HG02610 (cell line): ENCODE results near the gene GBA3.

Experiments
- ATAC-seq: cut with Tn5 transposase; IDR thresholded peaks from one replicate; pipeline ENCODE4 v1.9.1; 2021; ENCODE audit warnings: mild to moderate bottlenecking, moderate library complexity; ENCODE audit not compliant: unreplicated experiment

GBA3 gene

GRCh38 chr4:22778547-22779163 is 85.9 kb downstream of the GBA3 start:
- no peak for ATAC-seq

- ATAC-seq, result no peak
Measured at GRCh38 chr4:22780317-22780716, 87.6 kb downstream of the GBA3 start.

DNA sequence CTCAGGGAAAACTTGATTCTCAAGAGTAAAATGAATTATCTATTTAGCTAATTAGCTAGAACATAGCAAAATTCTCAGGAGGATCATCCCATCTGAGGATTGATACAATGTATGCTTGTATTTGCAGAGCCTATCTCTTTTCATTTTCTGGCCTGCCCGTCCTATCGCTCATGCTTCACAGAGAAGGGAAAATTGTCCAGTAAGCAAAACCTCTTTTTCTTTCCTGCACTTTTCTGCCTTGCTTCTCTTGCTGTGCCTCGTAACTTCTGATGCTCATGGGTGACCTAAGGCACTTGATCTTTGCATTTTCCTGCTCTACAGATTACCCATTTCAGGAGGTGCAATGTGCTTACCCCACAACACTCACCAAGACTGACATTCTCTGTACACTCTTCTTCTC is 88.1 kb downstream of the GBA3 start:
- no peak for ATAC-seq

DNA sequence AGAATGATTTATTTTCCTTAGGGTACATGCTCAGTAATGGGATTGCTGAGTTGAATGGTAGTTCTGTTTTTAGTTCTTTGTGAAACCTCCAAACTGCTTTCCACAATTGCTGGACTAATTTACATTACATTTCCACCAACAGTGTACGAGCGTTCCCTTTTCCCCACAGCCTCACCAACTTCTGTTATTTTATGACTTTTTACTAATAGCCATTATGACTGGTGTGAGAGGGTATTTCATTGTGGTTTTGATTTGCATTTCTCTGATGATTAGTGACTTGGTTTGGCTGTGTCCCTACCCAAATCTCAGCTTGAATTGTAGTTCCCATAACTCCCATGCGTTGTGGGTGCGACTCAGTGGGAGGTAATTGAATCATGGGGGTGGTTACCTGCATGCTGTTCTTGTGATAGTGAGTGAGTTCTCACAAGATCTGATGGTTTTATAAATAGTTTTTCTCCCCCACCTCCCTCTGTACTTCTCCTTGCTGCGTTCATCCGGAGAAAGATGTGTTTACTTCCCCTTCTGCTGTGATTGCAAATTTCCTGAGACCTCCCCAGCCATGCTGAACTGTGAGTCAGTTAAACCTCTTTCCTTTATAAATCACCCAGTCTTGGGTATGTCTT is 95.1 kb downstream of the GBA3 start:
- no peak for ATAC-seq

GRCh38 chr4:22790631-22791030 is 97.9 kb downstream of the GBA3 start:
- ATAC-seq, result no peak

DNA sequence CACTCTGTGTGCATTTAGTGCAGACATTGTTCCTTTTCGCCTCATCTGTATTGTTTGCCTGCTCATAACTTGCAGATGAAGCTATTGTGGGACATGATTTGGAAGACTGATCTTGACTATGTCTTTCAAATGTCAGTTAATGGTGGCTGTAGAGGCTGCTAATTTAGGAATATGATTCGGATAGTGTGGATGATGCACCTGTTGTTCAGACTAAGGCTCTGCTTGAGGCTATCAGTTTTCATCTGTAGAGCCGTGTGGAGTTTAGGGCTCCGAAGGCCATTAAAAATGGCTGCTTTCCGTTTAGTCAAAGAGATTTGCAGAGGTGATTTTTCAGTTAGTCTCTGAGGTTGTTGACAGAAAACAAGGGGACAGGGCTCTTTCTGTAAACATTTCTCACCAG is 102.0 kb downstream of the GBA3 start:
- ATAC-seq, result no peak

- no peak for ATAC-seq
Measured at GRCh38 chr4:22801391-22801790, 108.7 kb downstream of the GBA3 start.

DNA sequence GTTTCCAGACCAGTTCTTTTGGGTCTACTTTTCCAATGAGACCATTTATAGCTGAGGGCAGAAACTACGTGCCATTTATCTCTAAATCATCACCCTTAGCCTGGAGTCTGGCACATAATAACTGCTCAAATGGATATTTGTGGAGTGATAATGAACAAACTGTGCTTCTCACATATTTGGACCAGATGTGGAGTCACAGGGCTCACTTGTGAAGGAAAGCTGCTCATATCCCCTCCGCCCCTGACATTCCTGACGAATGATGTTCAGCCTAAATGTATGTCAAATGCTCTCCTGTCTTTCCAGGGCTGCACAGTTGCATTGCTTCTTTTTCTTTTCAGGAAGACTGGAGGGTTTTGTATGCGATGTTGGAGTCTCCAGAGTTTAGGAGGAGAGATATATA is 110.1 kb downstream of the GBA3 start:
- ATAC-seq, result no peak

DNA sequence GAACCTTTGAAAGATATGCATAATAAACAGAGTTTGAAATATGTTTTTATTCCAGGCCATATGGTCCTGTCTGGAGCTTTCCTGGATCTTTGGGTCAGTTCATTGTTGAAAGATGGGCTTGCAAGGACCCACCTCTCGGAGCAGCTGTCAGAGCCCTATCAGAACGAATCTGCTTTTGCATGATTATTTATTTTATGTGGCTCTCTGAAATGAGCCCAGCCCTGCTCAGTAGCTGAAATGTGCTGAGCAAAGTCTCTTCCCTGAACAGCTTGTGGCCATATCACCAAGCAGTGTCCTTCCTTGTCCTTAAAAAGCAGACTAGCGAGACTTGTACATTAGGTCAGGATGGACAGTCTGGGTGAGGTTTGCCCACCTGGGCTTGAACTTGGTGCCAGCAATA is 110.8 kb downstream of the GBA3 start:
- ATAC-seq, result no peak

DNA sequence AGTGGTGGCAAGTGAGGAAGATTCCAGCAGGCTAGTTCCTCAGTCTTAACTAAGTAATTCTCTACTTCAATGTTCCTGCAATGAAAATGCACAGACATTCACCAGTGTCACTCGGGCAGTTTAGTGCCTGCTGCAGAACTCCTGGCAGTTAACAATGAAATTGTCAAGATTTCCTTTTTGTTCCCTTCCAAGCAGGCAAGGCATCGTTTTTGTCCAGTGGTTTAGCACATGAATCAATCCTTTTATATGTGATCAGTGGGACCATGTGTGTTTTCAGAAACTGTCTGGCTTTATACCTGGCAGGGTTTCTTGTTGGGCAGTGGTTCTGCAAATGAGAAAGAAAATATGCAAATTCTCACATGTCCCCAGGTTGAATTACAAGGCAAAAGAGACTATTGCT is 122.2 kb downstream of the GBA3 start:
- no peak for ATAC-seq

GRCh38 chr4:22824091-22824490 is 131.4 kb downstream of the GBA3 start:
- ATAC-seq, result no peak

DNA sequence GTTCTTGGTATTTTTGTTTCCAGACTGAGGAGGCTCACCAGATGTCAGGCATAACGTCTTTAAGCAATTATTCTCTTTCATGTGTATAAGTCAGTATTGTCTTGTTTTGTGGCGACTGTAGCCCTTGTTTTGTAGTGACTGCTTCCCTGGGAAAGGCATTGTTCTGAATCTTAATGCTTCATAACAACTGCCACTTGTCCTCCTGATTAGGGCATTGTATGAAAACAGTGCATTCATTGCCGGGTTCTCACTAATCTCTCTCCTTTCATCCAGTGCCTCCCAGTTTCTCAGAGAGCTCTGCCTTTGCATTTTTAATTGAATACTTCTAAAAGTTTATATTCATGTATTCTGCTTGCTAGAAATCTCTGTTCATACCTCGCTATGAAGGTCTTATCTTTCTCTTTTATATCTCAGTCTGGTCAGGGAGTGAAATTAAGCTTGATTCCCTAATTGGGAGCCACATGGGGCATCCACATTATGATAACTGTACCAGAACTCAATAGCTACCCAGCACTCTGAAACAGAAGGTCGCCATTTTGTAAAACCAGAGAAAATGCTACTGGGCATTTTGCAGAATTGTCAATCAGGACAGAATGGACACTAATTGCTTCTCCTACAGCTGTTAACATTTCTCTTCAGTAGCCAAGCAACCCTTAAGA is 149.8 kb downstream of the GBA3 start:
- ATAC-seq, result no peak

DNA sequence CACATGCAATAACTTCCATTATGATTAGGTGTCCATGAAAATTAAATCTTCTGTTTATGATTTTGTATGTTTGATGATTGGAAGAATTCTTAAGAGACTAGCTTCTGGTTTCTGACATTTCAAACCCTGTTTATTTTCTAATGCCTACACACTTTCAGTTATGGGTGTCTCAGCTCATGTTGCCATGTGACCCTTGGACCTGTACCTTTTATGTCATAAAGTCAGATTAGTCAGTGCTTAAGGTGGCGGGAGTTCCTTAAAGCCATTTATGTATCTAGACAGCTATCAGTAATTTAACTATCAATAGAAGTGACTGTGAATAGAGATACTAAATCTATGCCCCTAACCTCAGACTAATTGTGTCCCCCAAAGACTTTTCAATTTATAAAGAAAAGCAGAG is 155.6 kb downstream of the GBA3 start:
- ATAC-seq, result no peak

- no peak for ATAC-seq
Measured at GRCh38 chr4:22850055-22850454, 157.3 kb downstream of the GBA3 start.

- ATAC-seq, result no peak
Measured at GRCh38 chr4:22850630-22851029, 157.9 kb downstream of the GBA3 start.

- no peak for ATAC-seq
Measured at GRCh38 chr4:22857411-22857810, 164.7 kb downstream of the GBA3 start.

DNA sequence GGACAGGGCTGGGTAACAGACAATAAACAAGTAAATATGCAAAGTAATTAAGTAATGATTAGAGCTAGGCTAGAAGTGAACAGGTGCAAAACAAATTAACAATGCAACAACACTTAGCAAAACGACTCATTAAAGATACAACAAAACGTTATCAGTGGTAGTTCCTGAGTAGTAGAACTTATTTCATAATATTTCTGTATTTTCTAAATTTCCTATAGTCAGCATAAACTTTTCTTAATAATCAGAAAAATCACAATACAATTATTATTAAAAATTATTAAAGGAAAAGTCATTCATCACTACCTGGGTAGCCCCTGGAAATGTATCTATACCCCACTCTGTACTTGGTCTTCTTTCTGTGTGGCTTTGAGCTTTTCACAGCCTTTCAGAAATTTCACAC is 166.6 kb downstream of the GBA3 start:
- no peak for ATAC-seq
